CD4-positive, alpha-beta T cell treated with Interleukin-12 subunit alpha and Interleukin-12 subunit beta, for 1 hour (primary cell): ENCODE results near the gene ATAD2B.
"Not testable (repeated sequence)": the region's sequence is repeated elsewhere in the genome, so short reads cannot be mapped to it uniquely, and the experiment has no call there.

ENCODE experiments used
- DNase-seq: peaks from one replicate; pipeline ENCODE4 v3.0.0-alpha.2; 2020

ATAD2B gene

DNA sequence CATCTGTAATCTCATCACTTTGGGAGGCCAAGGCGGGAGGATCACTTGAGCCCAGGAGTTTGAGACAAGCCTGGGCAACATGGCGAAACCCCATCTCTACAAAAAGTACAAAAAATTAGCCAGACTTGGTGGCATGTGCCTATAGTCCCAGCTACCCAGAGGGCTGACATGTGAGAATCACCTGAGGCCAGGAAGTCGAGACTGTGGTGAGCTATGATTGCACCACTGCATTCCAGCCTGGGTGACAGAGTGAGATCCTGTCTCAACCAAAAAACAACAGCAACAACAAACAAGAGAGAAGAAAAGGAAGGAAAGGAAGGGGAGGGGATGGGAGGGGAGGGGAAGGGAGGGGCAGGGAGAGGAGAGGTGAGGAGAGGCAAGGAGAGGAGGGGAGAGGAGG is 203.9 kb downstream of the ATAD2B start:
- not testable (repeated sequence) for DNase-seq

DNA sequence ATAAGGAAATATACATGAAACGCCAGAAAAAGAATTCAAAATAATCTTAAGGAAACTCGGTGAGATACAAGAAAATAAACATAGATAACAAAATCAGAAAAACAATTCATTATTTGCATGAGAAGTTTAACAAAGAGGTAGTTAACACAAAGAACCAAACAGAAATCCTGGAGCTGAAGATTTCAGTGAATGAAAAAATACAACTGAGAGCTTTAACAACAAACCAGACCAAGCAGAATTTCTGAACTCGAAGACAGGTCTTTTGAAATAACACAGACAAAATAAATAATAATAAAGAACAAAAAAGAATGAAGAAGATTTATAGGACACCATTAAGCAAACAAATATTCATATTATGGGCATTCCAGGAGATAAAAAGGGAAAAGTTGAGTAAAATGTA is 204.7 kb downstream of the ATAD2B start:
- no peak for DNase-seq

DNA sequence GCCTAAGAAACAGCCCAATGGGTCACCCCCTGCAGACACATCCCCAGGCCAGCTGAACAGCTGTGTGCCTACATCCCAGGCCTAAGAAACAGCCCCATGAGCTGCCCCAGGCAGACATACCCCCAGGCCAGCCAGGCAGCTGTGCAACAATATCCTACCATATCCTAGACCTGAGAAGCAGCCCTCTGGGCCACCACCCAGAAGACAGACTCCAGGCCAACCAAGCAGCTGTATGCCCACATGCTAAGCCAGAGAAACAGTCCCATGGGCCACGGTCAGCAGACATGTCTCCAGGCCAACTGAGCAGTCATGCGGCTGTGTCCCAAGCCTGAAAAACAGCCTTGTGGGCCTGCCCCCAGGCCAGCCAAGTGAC is 205.5 kb downstream of the ATAD2B start:
- DNase-seq = no peak

DNA sequence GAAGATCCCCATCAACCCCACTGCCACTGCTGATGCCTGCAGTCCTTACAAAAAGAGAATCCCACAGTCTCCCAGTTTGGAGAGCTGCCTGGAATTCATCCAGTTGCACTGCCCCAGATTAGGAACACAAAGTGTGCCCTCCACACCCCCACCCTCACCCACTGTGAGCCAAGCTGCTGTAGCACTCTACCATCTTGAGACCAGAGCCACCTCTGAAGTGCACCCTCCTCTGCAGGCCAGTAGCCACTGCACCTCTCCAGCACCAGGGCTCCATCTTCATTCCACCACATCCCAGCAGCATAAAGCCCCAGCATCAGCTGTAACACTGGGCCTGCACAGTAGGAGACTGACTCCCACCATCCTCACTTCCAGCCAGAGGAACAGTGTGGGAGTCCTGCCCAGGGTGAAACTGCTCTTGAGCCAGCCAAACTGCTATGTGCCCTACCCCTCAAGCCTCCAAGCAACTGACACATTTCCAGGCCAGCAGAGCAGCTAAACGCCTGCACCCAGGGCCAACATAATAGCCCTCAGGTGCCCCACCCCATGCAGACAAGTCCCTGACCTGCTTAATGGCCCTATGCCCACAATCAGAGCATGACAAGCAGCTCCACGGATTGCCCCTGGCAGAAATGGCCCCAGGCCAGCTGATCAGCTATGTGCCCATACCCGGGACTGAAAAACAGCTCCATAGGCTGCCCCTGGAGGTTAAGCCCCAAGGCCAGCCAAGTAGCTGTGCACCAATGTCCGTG is 206.0 kb downstream of the ATAD2B start:
- no peak for DNase-seq

DNA sequence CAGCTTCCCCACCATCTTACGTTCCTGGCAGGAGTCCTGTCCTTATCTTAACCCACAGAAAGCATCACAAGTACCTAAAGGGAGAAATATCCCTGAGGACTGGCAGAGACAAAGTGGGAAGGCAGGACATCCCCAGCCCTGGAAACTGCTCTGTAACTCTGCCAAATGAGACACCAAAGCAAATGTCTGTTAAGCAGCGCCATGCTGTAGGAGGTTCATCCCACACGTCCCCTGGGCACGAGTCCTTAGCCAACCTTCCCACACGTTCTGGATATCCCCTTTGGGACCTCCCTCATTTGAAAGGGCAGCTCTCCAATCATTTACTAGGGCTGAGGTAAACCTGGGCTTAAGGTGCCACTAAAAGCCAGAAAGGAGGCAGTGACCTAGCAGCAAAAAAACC is 207.2 kb downstream of the ATAD2B start:
- no peak for DNase-seq

DNA sequence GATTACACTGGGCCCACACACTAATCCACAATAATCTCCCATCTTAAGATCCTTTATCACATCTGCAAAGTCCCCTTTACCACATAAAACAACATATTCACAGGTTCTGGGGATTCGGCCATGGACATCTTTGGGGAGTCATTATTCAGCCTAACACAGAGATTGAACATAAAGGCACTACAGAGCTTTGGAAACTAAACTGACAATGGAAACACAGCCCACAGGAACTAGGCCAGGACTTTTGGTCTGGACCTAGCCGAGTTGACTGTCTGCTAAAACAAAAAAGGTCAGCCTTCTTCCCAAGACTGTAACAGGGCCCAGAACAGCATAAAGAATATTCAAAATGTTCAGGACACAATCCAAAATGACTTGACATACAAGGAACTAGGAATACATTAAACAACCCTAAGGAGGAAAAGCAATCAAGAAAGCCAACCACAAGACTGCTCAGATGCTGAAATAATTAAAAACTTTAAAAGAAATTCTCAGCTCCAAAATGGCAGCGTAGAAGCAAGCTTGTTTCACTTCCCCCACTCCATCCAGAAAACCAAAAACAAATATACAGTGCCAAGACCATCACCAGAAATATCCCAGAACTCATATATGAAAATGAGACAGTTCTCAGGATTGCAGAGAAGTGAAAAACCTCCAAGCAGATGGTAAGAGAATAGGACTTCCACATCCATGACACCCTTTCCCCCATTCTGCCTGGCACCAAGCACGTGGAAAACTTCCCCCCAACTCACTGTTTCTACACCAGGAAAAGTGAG is 207.8 kb downstream of the ATAD2B start:
- DNase-seq = no peak

DNA sequence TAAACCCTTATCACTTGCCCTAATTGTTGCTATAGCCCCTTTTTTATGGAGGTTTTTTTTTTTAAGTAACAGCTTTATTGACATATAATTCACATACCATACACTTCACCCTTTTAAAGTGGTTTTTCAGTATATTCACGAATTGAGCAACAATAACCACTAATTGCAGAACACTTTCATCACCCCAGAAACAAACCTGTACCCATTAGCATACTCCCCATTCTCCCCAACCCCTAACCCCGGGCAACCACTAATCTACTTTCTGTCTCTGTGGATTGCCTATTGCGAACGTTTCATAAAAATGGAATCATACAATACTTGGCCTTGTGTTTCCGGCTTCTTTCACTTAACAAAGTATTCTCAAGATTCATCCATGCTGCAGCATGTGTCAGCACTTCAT is 213.6 kb downstream of the ATAD2B start:
- no peak for DNase-seq

DNA sequence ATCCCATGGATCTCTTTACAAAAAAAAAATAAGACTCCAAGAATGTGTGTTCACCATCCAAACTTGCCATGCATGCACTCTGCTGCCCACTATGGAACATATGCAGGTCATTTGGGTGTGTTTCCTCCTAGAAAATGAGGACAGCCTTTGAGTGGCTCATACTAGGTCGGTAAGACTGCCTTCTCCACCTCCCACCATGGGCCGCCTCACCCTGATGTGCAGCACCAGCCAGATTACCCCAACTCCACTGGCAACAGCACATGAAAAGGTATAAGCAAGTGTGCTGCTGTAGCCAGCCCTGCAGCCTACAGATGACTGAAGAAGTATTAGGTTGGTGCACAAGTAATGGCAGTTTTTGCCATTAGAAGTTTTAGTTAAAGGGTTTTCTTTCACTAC is 214.2 kb downstream of the ATAD2B start:
- DNase-seq = no peak

DNA sequence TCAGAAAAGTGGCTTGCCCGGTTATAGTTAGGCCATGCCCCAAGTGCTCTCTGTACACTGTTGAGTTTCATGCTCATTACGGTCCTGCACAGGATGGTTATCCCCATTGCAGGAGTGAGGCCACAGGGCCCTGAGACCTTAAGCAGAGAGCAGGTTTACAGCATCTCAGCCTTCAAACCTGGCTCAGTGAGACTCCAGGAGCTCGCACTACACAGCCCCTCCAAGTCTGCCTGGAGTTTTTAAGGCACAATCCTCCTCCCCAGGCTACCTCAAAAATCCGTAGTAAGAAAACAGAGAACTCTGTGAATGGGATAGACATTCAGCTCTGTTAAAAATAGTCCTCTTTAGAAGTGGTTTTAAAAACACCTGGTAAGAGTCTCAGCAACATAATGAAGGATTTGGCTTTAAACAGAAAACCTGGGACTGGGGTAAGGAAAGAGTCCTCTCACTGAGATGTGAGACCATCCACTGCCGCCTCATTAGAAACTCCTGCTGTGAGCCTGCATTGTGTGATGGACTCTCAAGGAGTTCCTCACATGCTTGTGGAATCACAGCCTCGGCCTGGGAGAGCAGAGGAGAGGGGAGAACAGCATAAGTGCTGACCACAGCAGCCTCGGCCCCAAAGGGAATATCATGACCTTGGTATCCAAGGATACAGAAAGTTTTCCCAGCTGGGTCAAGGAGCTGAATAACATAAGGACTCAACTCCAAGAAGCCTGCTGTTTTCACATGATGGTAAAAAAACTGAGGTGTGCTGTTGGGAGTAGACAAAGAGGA is 214.8 kb downstream of the ATAD2B start:
- no peak for DNase-seq

DNA sequence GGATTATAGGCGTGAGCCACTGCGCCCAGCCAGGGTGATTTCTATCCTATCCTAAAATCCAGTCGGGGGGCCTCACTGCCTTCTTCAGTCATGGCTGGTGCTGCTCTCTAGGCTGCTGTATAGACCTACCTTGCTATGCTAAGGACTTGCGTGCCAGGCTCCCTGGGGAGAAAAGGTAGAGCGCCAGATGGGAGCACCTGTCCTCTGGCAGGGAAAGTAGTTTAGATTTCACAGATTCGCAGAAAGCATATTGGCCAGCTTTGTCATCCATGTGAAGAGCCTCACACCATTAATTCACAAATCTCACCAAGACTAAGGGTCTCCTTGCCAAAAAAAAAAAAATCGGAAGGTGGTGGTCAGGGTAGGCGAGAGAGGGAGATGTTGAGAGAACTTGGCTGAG is 217.6 kb downstream of the ATAD2B start:
- DNase-seq = no peak

DNA sequence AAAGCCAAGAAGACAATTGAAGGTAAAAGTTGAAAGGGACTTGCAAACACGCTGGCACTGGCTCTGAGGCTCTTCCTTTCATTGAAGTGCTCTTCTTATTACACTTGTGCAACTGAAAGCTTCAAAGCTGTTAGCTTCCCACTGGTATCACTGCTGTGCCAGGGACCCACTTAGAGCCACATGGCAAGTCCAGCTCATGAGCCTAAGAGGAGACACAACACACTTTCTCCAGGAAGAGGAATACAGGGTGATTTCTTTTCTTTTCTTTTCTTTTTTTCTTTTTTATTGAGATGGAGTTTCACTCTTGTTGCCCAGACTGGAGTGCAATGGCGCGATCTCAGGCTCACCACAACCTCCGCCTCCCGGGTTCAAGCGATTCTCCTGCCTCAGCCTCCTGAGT is 218.2 kb downstream of the ATAD2B start:
- DNase-seq = no peak

DNA sequence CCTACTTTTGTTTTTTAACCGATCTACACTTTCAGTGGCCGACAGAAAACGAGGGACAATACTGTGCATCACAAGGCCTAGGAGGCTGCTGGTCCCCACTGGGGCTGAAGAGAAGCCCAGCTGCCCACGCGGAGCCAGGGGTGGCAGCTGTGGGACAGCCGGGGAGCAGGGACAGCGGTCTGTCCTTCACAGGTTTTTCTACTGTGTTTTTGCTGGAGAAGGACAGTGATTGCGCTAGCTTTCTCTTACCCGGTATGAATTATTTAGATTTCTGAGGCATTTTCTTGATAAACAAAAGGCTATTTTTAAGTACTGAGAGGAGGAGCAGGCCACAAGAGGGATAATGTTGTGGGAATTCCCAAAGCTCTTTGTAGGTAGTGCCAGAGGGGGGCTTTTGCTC is 219.8 kb downstream of the ATAD2B start:
- DNase-seq = no peak

DNA sequence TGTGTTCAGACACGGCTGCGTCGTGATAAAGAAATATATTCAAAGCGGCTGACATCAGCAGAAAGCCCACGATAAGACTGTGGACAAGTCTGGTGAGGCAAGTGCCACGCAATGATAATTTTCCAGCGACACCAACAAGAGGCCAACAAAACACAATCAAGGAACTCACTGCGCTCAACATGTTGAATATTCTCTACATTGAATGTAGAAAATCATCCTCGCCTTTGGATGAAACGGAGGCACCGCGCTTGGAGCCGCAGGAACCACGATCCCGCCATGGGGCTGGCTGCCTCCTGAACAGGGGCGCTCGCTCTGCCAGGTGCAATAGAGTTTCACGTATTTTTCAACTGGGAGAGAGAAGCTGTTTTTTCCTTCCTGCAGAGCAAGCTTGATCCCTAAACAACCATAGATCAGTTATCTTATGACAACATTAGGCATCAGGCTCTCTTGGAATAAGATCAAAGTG is 220.3 kb downstream of the ATAD2B start:
- no peak for DNase-seq

DNA sequence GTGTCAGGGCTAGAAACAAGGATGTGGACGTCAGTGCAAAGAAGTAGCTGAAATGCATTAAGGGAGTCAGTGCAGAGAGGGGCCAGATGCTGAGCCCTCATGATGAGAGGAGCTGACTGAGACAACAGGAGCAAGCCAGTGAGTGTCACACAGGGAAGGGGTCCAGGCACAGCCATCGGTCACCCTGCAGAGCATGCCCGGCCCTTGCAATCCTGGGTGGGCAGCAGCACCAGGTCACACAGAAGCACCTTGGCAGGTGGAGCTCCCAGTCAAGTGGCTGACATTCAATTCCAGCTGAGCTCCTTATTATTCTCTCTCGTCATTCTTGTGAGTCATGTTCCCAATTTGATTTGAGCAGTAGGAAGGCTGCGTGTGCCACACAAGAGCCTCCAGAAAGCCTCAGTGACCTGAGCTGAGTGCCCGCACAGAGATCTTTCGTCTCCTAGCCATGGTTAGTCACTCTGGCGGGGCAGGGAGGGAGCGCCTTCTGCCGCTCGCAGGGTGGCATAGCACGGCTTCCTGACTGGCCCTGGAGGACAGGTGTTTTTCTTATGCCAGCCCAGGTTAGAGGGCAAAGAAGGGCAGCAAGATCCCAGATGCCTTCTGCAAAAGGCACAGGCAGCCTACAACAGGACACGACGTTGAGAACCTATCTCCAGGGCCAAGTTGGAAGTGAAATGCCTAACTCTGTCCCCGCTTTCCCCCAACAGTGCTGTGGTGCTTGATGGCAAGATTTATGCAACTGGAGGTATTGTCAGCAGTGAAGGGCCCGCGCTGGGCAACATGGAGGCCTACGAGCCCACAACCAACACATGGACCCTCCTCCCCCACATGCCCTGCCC is 220.9 kb downstream of the ATAD2B start:
- no peak for DNase-seq

DNA sequence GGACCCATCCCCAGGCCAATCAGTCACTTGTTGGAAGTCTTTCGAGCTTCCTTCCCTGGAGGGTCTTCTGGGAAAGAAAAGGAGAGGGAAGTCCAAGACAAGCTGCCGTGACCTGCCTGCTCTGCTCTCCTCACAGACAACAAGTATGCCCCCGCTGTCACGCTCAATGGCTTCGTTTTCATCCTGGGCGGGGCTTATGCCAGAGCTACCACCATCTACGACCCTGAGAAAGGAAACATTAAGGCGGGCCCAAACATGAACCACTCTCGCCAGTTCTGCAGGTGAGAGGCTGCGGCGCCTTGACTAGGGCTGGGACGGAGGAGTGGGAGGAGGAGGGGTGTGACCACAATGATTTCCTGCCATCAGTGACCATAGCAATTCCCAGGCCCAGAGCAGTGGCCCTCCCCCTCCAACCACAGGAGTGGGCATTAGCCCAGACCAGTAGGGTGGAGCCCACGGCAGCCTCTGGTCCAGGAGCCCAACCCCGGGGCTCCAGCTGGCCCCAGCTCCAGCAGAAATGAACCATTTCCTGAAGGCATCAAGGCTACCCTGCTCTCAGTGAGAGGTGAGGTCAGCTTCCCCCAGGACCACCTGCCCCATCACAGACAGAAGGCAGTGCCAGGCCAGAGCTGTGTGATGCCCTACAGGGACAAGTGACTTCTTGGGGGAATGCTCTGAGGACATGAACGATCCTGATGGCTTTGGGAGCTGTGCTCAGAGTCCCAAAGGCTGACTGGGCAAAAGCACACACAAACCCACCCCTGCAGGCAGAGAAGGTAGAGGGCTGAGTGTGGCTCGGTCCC is 223.1 kb downstream of the ATAD2B start:
- DNase-seq = no peak

DNA sequence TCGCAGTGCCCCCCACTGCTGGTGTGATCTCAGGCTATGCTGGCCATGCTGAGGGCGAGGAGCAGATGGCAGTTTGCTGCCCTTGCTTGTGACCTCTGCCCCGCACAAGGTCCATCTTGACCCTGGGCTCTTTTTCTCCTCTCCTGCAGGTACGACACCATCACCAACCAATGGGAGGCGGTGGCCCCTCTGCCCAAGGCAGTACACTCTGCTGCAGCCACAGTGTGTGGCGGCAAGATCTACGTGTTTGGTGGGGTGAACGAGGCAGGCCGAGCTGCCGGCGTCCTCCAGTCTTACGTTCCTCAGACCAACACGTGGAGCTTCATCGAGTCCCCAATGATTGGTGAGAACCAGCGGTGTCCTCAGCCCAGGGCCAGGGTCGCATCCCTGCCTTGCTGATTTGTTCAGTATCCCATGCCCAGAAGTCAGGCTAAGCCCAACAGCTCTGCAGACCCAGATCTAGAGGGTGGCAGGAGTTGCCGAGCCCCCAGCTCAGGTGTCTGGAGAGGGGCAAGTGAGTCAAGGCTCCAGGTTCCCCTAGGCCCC is 223.8 kb downstream of the ATAD2B start:
- DNase-seq = no peak

DNA sequence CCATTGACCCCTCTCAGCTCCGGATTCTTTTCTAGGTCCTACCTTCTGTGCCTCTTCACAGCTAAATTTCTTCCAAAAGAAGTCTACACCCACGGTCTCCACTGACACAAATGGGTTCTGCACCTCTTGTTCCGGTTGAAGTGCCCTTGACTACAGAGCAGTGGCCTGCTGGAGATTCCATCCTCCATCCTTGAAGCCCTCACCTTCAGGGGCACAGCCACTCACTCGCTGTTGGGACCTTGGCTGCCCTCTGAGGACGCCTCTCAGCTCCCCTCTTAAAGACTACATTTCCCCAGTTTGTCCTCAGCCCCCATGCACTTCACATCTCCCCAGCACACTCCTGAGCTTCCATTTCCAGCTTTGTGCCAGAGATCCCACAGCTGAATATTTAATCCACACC is 226.3 kb downstream of the ATAD2B start:
- no peak for DNase-seq

DNA sequence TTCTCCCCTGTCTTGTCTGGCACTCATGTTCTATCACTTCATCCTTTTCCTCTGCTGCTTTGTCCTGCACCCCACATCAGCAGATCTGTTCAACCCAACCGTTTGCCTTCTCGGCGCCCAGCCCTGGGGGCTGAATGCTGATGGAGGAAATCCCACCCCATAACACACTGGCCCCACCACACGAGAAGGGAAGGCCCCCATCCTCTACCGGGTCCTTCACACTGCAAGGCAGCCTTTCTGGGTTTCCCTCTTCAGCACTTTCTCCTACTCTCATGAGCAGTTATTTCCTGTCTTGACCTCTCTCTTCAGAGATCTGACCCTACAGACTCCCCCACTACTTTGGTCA is 227.4 kb downstream of the ATAD2B start:
- DNase-seq = no peak

DNA sequence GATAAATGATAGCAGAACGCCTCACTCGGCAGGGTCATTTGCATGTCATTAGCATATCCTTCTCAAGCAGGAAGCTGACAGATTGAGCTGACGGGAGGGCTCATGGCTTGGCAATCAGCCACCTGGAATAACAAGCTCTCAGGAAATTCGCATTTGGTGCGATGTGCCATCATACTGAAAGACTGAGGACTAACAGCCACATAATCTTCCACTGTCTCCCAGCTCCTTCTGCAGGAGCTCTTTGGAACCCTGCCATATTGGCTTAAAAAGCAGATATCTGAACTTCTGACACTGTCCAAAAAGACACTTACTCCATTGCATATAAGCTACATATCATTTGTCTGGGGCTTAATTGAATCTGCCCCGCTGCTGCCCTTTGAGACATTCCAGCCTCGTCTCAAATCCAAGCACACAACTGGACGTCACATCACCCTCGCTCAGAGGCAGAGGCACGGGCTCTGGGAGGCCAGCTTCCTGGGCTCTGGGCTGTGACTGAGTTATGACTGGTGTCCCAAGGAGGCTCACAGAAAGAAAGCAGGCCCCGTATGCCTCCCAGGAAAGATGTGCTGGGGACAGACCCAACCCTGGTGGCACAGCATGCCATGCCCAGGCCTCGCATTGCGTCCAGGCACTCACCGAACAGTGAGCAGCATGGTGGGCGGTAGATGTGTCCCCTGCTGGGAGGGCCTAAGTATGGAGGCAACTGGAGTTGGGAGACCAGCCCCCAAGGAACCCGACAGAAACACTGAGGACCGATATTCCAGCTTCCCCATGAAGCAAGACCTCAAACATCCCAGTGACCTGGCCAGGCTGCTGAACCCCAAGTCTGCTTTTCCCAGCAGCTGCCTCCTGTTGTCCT is 228.0 kb downstream of the ATAD2B start:
- no peak for DNase-seq
